A673 (cell line): ENCODE data around the gene TRDN.
"Not testable (repeated sequence)": the region's sequence is repeated elsewhere in the genome, so short reads cannot be mapped to it uniquely, and the experiment has no call there.

ENCODE experiments used
- CTCF ChIP-seq: fragments of 300-800, 200-600 bp; sonication (generic); conservative IDR thresholded peaks from 2 replicates; pipeline ENCODE4 v1.5.1; 2017; ENCODE audit warnings: low read depth, mild to moderate bottlenecking, antibody characterized with exemption, low read length, moderate library complexity, mixed read lengths
- EZH2 ChIP-seq: fragments of 200-600 bp; sonication (generic); IDR thresholded peaks from 2 replicates; pipeline ENCODE4 v1.6.1; 2017; ENCODE audit warnings: borderline replicate concordance, low read depth, mild to moderate bottlenecking, mixed read lengths, antibody characterized with exemption, low read length; ENCODE audit not compliant: poor library complexity, severe bottlenecking

GRCh38 chr6:123314459-123314858, 322.3 kb downstream of the TRDN start:
- TF ChIP-seq CTCF, EZH2: not testable (repeated sequence)
